IMR-90 (cell line): ENCODE results near the gene COL25A1. TPM values are rescaled to one million over a fixed set of nuclear protein-coding genes. Genes with fewer than 3 reads are reported as not detected.

Source experiments
- ATAC-seq: fragments of 200-7000 bp; cut with Tn5 transposase; 2 replicates; pipeline ENCODE4 v1.9.1; 2020; ENCODE audit warnings: low read depth, mild to moderate bottlenecking, moderate library complexity
- BruUV-seq: library from RNA; stranded (reverse); fragments of 400-500 nt; replicated peaks from 2 replicates; lab custom pipeline; 2021; lab: Mats Ljungman, UMichigan
- CTCF ChIA-PET: fragments of 300-600 bp; formaldehyde crosslinking; extraction: SDS; loops from one replicate; lab custom pipeline; 2021; ENCODE audit warnings: antibody characterized with exemption; lab: Yijun Ruan, JAX
- POLR2A ChIA-PET: fragments of 300-600 bp; sonication (Branson Sonifier 250); formaldehyde crosslinking; loops from one replicate; lab custom pipeline; 2022; ENCODE audit warnings: antibody characterized with exemption; ENCODE audit not compliant: unreplicated experiment; lab: Charles Lee
- DNase-seq: peaks from one replicate; pipeline ENCODE4 v3.0.0; 2013
- H2AFZ ChIP-seq: replicated peaks from 2 replicates; pipeline ENCODE3; 2013; ENCODE audit warnings: low read length, mild to moderate bottlenecking; ENCODE audit not compliant: poor library complexity
- H2AK5ac ChIP-seq: 2 replicates; pipeline ENCODE4 v1.6.1; 2013; ENCODE audit warnings: low read depth, low read length, inconsistent platforms
- H2AK9ac ChIP-seq: replicated peaks from 2 replicates; pipeline ENCODE3; 2013; ENCODE audit warnings: mild to moderate bottlenecking, low read depth, low read length, moderate library complexity; ENCODE audit not compliant: poor library complexity
- H2BK120ac ChIP-seq: 2 replicates; pipeline ENCODE4 v1.6.1; 2013; ENCODE audit warnings: low read depth, low read length, inconsistent platforms
- H2BK15ac ChIP-seq: 3 replicates; pipeline ENCODE4 v1.6.1; 2013; ENCODE audit warnings: low read depth, low read length, inconsistent platforms
- H2BK20ac ChIP-seq: 2 replicates; pipeline ENCODE4 v1.6.1; 2013; ENCODE audit warnings: low read depth, mild to moderate bottlenecking, inconsistent platforms, low read length, moderate library complexity
- H2BK5ac ChIP-seq: 2 replicates; pipeline ENCODE4 v1.6.1; 2013; ENCODE audit warnings: mild to moderate bottlenecking, low read depth, low read length, inconsistent platforms; ENCODE audit not compliant: poor library complexity, severe bottlenecking
- H3K14ac ChIP-seq: replicated peaks from 2 replicates; pipeline ENCODE4 v1.6.1; 2013; ENCODE audit warnings: low read depth, low read length, inconsistent platforms
- H3K18ac ChIP-seq: 2 replicates; pipeline ENCODE4 v1.6.1; 2013; ENCODE audit warnings: low read depth, low read length, control low read depth
- H3K23ac ChIP-seq: 2 replicates; pipeline ENCODE4 v1.6.1; 2013; ENCODE audit warnings: low read depth, low read length, inconsistent platforms
- H3K27ac ChIP-seq: 2 replicates; pipeline ENCODE4 v1.5.1; 2013; ENCODE audit warnings: mild to moderate bottlenecking, control low read depth, low read length; ENCODE audit not compliant: insufficient read depth
- H3K27me3 ChIP-seq: 2 replicates; pipeline ENCODE4 v1.6.1; 2013; ENCODE audit warnings: low read length; ENCODE audit not compliant: control insufficient read depth, insufficient read depth
- H3K36me3 ChIP-seq: 2 replicates; pipeline ENCODE4 v1.6.1; 2013; ENCODE audit warnings: low read length, mixed read lengths; ENCODE audit not compliant: control insufficient read depth, insufficient read depth
- H3K4ac ChIP-seq: 2 replicates; pipeline ENCODE4 v1.6.1; 2013; ENCODE audit warnings: low read depth, low read length, inconsistent platforms
- H3K4me1 ChIP-seq: 2 replicates; pipeline ENCODE4 v1.6.1; 2013; ENCODE audit warnings: low read length, mixed read lengths; ENCODE audit not compliant: control insufficient read depth, insufficient read depth
- H3K4me2 ChIP-seq: 2 replicates; pipeline ENCODE4 v1.6.1; 2013; ENCODE audit warnings: low read depth, mild to moderate bottlenecking, control low read depth, low read length, moderate library complexity
- H3K4me3 ChIP-seq: 2 replicates; pipeline ENCODE4 v1.5.1; 2013; ENCODE audit warnings: low read depth, mild to moderate bottlenecking, control low read depth, low read length, moderate library complexity; ENCODE audit not compliant: insufficient read depth
- H3K56ac ChIP-seq: 2 replicates; pipeline ENCODE4 v1.6.1; 2013; ENCODE audit warnings: low read length, inconsistent platforms; ENCODE audit not compliant: insufficient read depth; ENCODE audit errors: extremely low read depth
- H3K79me1 ChIP-seq, 2 experiments: 2 replicates each; pipeline ENCODE4 v1.6.1; 2013; ENCODE audit warnings: low read length in 2 of 2, inconsistent platforms in 1 of 2, low read depth in 1 of 2
- H3K9ac ChIP-seq: 2 replicates; pipeline ENCODE4 v1.6.1; 2013; ENCODE audit warnings: low read depth, low read length, control low read depth
- H3K9me1 ChIP-seq: 2 replicates; pipeline ENCODE4 v1.6.1; 2013; ENCODE audit warnings: low read length, inconsistent platforms; ENCODE audit not compliant: insufficient read depth
- H3K9me3 ChIP-seq: 2 replicates; pipeline ENCODE4 v1.6.1; 2013; ENCODE audit warnings: low read length; ENCODE audit not compliant: control insufficient read depth, insufficient read depth
- H4K20me1 ChIP-seq: 2 replicates; pipeline ENCODE4 v1.6.1; 2013; ENCODE audit warnings: low read length, inconsistent platforms; ENCODE audit not compliant: insufficient read depth
- H4K5ac ChIP-seq: 2 replicates; pipeline ENCODE4 v1.6.1; 2013; ENCODE audit warnings: mild to moderate bottlenecking, low read depth, low read length, control low read depth
- H4K8ac ChIP-seq, 2 experiments: 2 replicates each; pipeline ENCODE4 v1.6.1; 2013; ENCODE audit warnings: low read depth in 2 of 2, low read length in 2 of 2, control low read depth in 1 of 2, inconsistent platforms in 1 of 2
- H4K91ac ChIP-seq: 2 replicates; pipeline ENCODE4 v1.6.1; 2013; ENCODE audit warnings: low read depth, low read length, inconsistent platforms; ENCODE audit not compliant: insufficient read depth
- CEBPB ChIP-seq: IDR thresholded peaks from 2 replicates; pipeline ENCODE4 v1.6.1; 2012; ENCODE audit warnings: low read depth, low read length, improper control_type of control experiment
- MXI1 ChIP-seq: IDR thresholded peaks from 2 replicates; pipeline ENCODE4 v1.6.1; 2012; ENCODE audit warnings: low read depth, mild to moderate bottlenecking, low read length, moderate library complexity, borderline replicate concordance
- RCOR1 ChIP-seq: IDR thresholded peaks from 2 replicates; pipeline ENCODE4 v1.6.1; 2012; ENCODE audit warnings: mild to moderate bottlenecking, low read length, improper control_type of control experiment; ENCODE audit not compliant: insufficient replicate concordance
- WGBS, 2 experiments: methylation state at CpG; one replicate each; pipeline versions ENCODE4 v1.1.5 to v1.1.7; 2013; ENCODE audit warnings: missing lambda C conversion rate in 2 of 2; ENCODE audit not compliant: insufficient read length in 1 of 2; ENCODE audit errors: extremely low coverage in 2 of 2; 5-methylcytosine and 5-hydroxymethylcytosine counted together
- dilution Hi-C: fragments of 300-500 bp; cut with HindIII; formaldehyde crosslinking; loops from one replicate; pipeline ENCODE4 v1.14.3; 2018; ENCODE audit warnings: low sequenced_read_pairs; ENCODE audit not compliant: unreplicated experiment
- in situ Hi-C: fragments of 300-500 bp; cut with MboI; formaldehyde crosslinking; loops from 3 replicates; pipeline ENCODE4 v1.14.3; 2019; ENCODE audit warnings: low sequenced_read_pairs, inconsistent platforms, mixed read lengths
- intact Hi-C: fragments of 100-400 bp; cut with micrococcal nuclease; formaldehyde crosslinking; loops from 2 replicates; pipeline ENCODE4 v1.10.0; 2022
- polyA plus RNA-seq, 3 experiments: library from polyadenylated mRNA; depleted of rRNA; stranded (reverse); fragments of >200 nt; gene quantifications; 2 replicates each; pipeline ENCODE4 v1.2.3, GENCODE V29; 2012; ENCODE audit warnings: low replicate concordance in 1 of 3
- total RNA-seq: library from RNA; depleted of rRNA; stranded (reverse); fragments of >200 nt; gene quantifications from 2 replicates; pipeline ENCODE4 v1.2.3, GENCODE V29; 2012

COL25A1 gene
- total and polyA plus RNA-seq, 2 of the 4 experiments (the other 2 are of a cell fraction), result under 0.01 to 0.05 TPM

- Histone ChIP-seq H3K23ac (no peak overlapping the region), H3K36me3 (no peaks in the 10 kb centered on the region), H2BK120ac (no peak overlapping the region), H3K27ac (no peak overlapping the region), H4K91ac (no peak overlapping the region), H3K27me3 (no peaks in the 10 kb centered on the region), H3K4ac (no peak overlapping the region), H3K9ac (no peak overlapping the region), H3K4me2 (no peak overlapping the region), H2AK5ac (no peak overlapping the region), H3K56ac (no peak overlapping the region), H2BK20ac (no peak overlapping the region), H3K4me3 (no peak overlapping the region), H3K79me1 (no peaks in the 10 kb centered on the region), H3K9me1 (no peaks in the 10 kb centered on the region), H3K14ac (no peak overlapping the region), H2AFZ (no peak overlapping the region), H4K20me1 (no peaks in the 10 kb centered on the region), H3K4me1 (no peaks in the 10 kb centered on the region; the same call in 1 of the 2 replicates), H2BK5ac (no peak overlapping the region), H2BK15ac (no peak overlapping the region), H2AK9ac (no peak overlapping the region), H3K9me3 (no peaks in the 10 kb centered on the region), H4K5ac (no peak overlapping the region), H4K8ac (no peak overlapping the region), H3K18ac (no peak overlapping the region)
- POLR2A ChIA-PET, result no interaction called here
- ATAC-seq (no peak), DNase-seq (no peak)
- intact Hi-C loops, result no loop called here
- no CpG with 5 or more reads among the region's 5 CpGs for WGBS, 2 experiments
- CTCF ChIA-PET, result no interaction called here
- dilution Hi-C loops, result no loop called here
- TF ChIP-seq MXI1, result no peak
- TF ChIP-seq CEBPB, result no peak
- no peak for TF ChIP-seq RCOR1
- in situ Hi-C loops, result no loop called here
- no TSS peak for BruUV-seq
Observed at GRCh38 chr4:108922191-108922590, 380.3 kb downstream of the COL25A1 start.
